Amygdala (tissue), 56 donors: ENCODE results near the gene CBLC.
A peak's percentile ranks its signal among the peaks of the same experiment; 100 is the strongest.

Experiments
- DNase-seq, 56 donors: peaks; one replicate each; lab custom pipeline; 2025; lab: John Stamatoyannopoulos, UW

The CBLC gene

GRCh38 chr19:44847144-44848035 lies 69.7 kb downstream of the CBLC start:
- DNase-seq: peak in 14 of 56 donors; percentile 6 to 60 (median 24)

DNA sequence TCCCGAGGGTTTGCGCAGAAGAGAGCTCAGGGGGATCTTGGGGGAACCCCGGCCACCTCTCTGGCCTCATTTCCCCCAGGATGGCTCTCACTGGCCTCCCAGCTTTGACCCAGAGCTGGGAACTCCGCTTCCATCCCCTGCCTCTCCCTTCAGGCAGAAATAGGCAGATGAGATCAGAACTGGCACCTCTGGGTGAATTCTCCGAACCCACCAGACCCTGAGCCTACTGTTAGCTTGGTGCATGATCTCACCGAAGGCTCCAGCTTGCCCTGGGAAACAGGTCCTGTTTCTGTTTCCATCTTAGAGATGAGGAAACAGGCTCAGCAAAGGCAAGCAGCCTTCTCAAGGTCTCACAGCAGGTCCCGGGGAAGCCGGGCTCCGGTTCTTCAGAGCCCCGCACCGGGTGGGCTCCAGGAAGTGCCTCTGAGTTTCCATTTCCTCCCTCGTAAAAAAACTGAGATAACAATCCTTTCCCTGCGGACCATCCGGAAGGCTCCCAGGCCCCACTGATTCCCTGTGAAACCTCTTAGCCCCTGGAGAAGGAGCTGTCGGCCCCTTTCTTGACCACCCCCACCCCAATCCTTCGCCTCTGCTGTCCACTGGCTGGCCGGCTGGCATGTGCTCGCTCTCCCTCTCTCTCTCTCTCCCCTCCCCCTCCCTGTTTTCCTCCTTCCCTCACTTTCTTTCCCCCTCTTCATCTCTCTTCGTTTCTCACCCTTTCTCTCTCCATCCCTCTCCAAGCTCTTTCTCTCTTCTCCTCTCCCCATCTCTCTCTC lies 70.5 kb downstream of the CBLC start:
- peak in 1 of 56 donors; percentile 2 for DNase-seq

GRCh38 chr19:44848812-44849447 lies 71.2 kb downstream of the CBLC start:
- DNase-seq: peak in 1 of 56 donors; percentile 5
